Liver (tissue), 9 donors: ENCODE results near the gene NLGN4X. TPM values are rescaled to one million over a fixed set of nuclear protein-coding genes. Genes with fewer than 3 reads are reported as not detected.
A peak's percentile ranks its signal among the peaks of the same experiment; 100 is the strongest.

Source experiments
- DNase-seq: peaks from one replicate; pipeline ENCODE4 v3.0.0-alpha.2; 2017; ENCODE audit warnings: low spot score
- H3K27ac ChIP-seq, 2 donors: one replicate each; pipeline ENCODE4 v1.7.0; 2013; ENCODE audit warnings: inconsistent platforms in 2 of 2, low read length in 2 of 2, control low read depth in 1 of 2, low read depth in 1 of 2, mild to moderate bottlenecking in 1 of 2
- H3K27me3 ChIP-seq, 4 donors: one replicate each; pipeline versions ENCODE4 v1.6.1 to v1.7.0; 2013; ENCODE audit warnings: low read length in 3 of 4, inconsistent platforms in 1 of 4, mild to moderate bottlenecking in 1 of 4, moderate library complexity in 1 of 4; ENCODE audit not compliant: control insufficient read depth in 4 of 4, insufficient read depth in 4 of 4
- H3K36me3 ChIP-seq, 4 donors: one replicate each; pipeline versions ENCODE4 v1.6.1 to v1.7.0; 2013; ENCODE audit warnings: low read length in 3 of 4, mild to moderate bottlenecking in 3 of 4, low read depth in 1 of 4, moderate library complexity in 1 of 4; ENCODE audit not compliant: control insufficient read depth in 4 of 4, insufficient read depth in 3 of 4
- H3K4me1 ChIP-seq, 4 donors: one replicate each; pipeline versions ENCODE4 v1.6.1 to v1.7.0; 2013; ENCODE audit warnings: low read length in 3 of 4, mild to moderate bottlenecking in 3 of 4, moderate library complexity in 1 of 4; ENCODE audit not compliant: control insufficient read depth in 4 of 4, insufficient read depth in 4 of 4
- H3K4me3 ChIP-seq, 3 donors: one replicate each; pipeline versions ENCODE4 v1.6.1 to v1.7.0; 2013; ENCODE audit warnings: low read length in 3 of 3, control low read depth in 1 of 3, low read depth in 1 of 3, mild to moderate bottlenecking in 1 of 3
- H3K9ac ChIP-seq, 2 donors: one replicate each; pipeline ENCODE4 v1.7.0; 2013; ENCODE audit warnings: low read length in 2 of 2, mild to moderate bottlenecking in 2 of 2, moderate library complexity in 2 of 2, control low read depth in 1 of 2, low read depth in 1 of 2
- H3K9me3 ChIP-seq, 4 donors: one replicate each; pipeline versions ENCODE4 v1.6.1 to v1.7.0; 2013; ENCODE audit warnings: low read length in 3 of 4; ENCODE audit not compliant: control insufficient read depth in 4 of 4
- ATF3 ChIP-seq: IDR thresholded peaks from 2 replicates; pipeline ENCODE4 v1.6.1; 2016; ENCODE audit warnings: antibody characterized with exemption
- FOXA2 ChIP-seq: IDR thresholded peaks from 2 replicates; pipeline ENCODE4 v1.6.1; 2016; ENCODE audit warnings: antibody characterized with exemption
- HNF4A ChIP-seq, 2 donors: conservative IDR thresholded peaks; 2 replicates each; pipeline ENCODE4 v1.6.1; 2016; ENCODE audit warnings: antibody characterized with exemption in 2 of 2, mild to moderate bottlenecking in 2 of 2
- JUND ChIP-seq, 2 donors: IDR thresholded peaks; 2 replicates each; pipeline ENCODE4 v1.6.1; 2016; ENCODE audit warnings: antibody characterized with exemption in 2 of 2
- RAD21 ChIP-seq, 2 donors: IDR thresholded peaks; 2 replicates each; pipeline ENCODE4 v1.6.1; 2016; ENCODE audit warnings: antibody characterized with exemption in 2 of 2, mild to moderate bottlenecking in 2 of 2
- REST ChIP-seq: IDR thresholded peaks from 2 replicates; pipeline ENCODE4 v1.6.1; 2016; ENCODE audit warnings: antibody characterized with exemption, mild to moderate bottlenecking
- RXRA ChIP-seq, 2 donors: IDR thresholded peaks; 2 replicates each; pipeline ENCODE4 v1.6.1; 2017 to 2018; ENCODE audit warnings: antibody characterized with exemption in 2 of 2, mild to moderate bottlenecking in 1 of 2
- TAF1 ChIP-seq: conservative IDR thresholded peaks from 2 replicates; pipeline ENCODE4 v1.6.1; 2016; ENCODE audit warnings: antibody characterized with exemption, mild to moderate bottlenecking
- YY1 ChIP-seq: IDR thresholded peaks from 2 replicates; pipeline ENCODE4 v1.6.1; 2016; ENCODE audit warnings: antibody characterized with exemption, mild to moderate bottlenecking
- ZBTB33 ChIP-seq: IDR thresholded peaks from 2 replicates; pipeline ENCODE4 v1.6.1; 2016; ENCODE audit warnings: antibody characterized with exemption
- WGBS: extraction: QIAGEN DNeasy Blood & Tissue Kit; methylation state at CpG from one replicate; pipeline ENCODE4 v1.1.7; 2013; 5-methylcytosine and 5-hydroxymethylcytosine counted together
- polyA plus RNA-seq, 2 donors: library from polyadenylated mRNA; stranded (reverse) in 1 of 2; unstranded in 1 of 2; fragments of 200-250 nt in 1 of 2; fragments of >200 nt in 1 of 2; fragmentation: Nextera tagmentation in 1 of 2; extraction: Ambion mirVana in 1 of 2; gene quantifications; one replicate each; pipeline versions ENCODE4 v1.2.1 to v1.2.3, GENCODE V29; 2013 to 2015
- total RNA-seq, 2 donors: library from RNA; depleted of rRNA; stranded (reverse); fragments of >200 nt; gene quantifications; one replicate each; pipeline ENCODE4 v1.2.3, GENCODE V29; 2014
- TF ChIP-seq, protein P1 (sequence below): fragments of 150-350 bp; IDR thresholded peaks from 2 replicates; pipeline ENCODE4 v1.5.1; 2017; ENCODE audit warnings: improper control_type of control experiment, low read depth, low read length; ENCODE audit not compliant: missing input control
- TF ChIP-seq, protein P2 (sequence below): IDR thresholded peaks from 2 replicates; pipeline ENCODE4 v1.6.1; 2016; ENCODE audit warnings: antibody characterized with exemption
- donor health status: healthy.
- donor health status: healthy.
- donor health status: healthy.
- donor health status: healthy.
- donor health status: healthy.

Gene NLGN4X
- total and polyA plus RNA-seq, 4 donors, result 0.33 to 2.8 (median 0.93) TPM

- peaks cover 0 to 3% (median 0%) of the 10 kb centered on the region in 4 donors for H3K27me3 ChIP-seq
- no peaks in the 10 kb centered on the region for H3K9me3 ChIP-seq
- TF ChIP-seq, protein P1, sequence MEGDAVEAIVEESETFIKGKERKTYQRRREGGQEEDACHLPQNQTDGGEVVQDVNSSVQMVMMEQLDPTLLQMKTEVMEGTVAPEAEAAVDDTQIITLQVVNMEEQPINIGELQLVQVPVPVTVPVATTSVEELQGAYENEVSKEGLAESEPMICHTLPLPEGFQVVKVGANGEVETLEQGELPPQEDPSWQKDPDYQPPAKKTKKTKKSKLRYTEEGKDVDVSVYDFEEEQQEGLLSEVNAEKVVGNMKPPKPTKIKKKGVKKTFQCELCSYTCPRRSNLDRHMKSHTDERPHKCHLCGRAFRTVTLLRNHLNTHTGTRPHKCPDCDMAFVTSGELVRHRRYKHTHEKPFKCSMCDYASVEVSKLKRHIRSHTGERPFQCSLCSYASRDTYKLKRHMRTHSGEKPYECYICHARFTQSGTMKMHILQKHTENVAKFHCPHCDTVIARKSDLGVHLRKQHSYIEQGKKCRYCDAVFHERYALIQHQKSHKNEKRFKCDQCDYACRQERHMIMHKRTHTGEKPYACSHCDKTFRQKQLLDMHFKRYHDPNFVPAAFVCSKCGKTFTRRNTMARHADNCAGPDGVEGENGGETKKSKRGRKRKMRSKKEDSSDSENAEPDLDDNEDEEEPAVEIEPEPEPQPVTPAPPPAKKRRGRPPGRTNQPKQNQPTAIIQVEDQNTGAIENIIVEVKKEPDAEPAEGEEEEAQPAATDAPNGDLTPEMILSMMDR, result no peak
- TF ChIP-seq ATF3, result no peak
- no peak overlapping the region for H3K4me3 ChIP-seq
- H3K9ac ChIP-seq, result no peak overlapping the region
- no peak for DNase-seq
- H3K27ac ChIP-seq, result no peak overlapping the region
- H3K4me1 ChIP-seq, result no peaks in the 10 kb centered on the region
- WGBS, result 77% methylated on average over 5 of the region's 5 CpGs
- H3K36me3 ChIP-seq, result no peaks in the 10 kb centered on the region
Measured at GRCh38 chrX:5891378-5891777, 337.3 kb downstream of the NLGN4X start.

DNA sequence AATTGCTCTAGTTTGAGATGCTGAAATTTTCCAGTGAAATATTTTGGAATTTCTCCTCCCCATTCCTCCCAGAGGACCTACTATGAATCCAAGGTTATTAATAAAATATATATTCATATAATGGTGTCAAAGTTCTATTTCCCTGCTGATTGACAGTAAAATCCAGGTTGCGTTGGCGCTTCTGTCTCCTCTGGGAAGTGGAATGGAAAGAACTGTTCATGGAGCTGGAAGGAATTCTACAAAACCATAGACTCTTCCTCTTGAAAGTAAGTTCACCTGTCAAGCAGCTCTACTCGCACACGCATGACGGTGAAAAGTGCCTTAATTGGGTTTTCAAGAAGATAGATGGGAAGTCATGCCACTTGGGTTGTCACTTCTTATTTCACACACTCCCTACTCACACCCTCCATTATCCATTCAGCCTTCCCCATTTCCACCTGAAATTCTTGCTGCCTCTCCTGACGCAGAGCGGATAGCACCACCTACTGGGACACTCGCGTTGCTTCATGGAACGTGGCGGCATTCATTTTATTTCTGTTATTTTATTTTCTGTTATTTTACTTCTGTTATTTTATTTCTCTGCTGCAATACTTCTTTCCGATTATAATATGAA lies 351.6 kb downstream of the NLGN4X start:
- WGBS, result 32% methylated on average over 12 of the region's 12 CpGs
- H3K9me3 ChIP-seq, result no peaks in the 10 kb centered on the region

GRCh38 chrX:5870238-5870637 lies 358.4 kb downstream of the NLGN4X start:
- no peak overlapping the region for H3K4me3 ChIP-seq
- no peaks in the 10 kb centered on the region for H3K9me3 ChIP-seq
- no peaks in the 10 kb centered on the region for H3K36me3 ChIP-seq
- H3K9ac ChIP-seq, result no peak overlapping the region
- no peaks in the 10 kb centered on the region for H3K4me1 ChIP-seq
- DNase-seq, result no peak
- WGBS, result 31% methylated on average over 3 of the region's 3 CpGs
- H3K27me3 ChIP-seq, result no peaks in the 10 kb centered on the region
- H3K27ac ChIP-seq, result no peak overlapping the region
- TF ChIP-seq JUND (IDR thresholded peaks at IDR 0.05) (no peak), REST (no peak), TAF1 (no peak), RXRA (IDR thresholded peaks at IDR 0.05) (no peak), YY1 (no peak), RAD21 (IDR thresholded peaks at IDR 0.05) (no peak), HNF4A (conservative IDR thresholded peaks at IDR 0.05) (no peak), ZBTB33 (no peak)
- TF ChIP-seq, protein P1, result no peak
- TF ChIP-seq, protein P2, sequence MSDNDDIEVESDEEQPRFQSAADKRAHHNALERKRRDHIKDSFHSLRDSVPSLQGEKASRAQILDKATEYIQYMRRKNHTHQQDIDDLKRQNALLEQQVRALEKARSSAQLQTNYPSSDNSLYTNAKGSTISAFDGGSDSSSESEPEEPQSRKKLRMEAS, result no peak

More for the DNA sequence above, 351.6 kb downstream of the NLGN4X start:
- no peak for DNase-seq
- no peaks in the 10 kb centered on the region for H3K27me3 ChIP-seq
- TF ChIP-seq, protein P1, result peak; percentile 14
- TF ChIP-seq RAD21 (IDR thresholded peaks at IDR 0.05), result peak; percentile 62 to 75
- TF ChIP-seq FOXA2, result no peak
- H3K4me1 ChIP-seq, result no peaks in the 10 kb centered on the region
- no peaks in the 10 kb centered on the region for H3K36me3 ChIP-seq
- no peak overlapping the region for H3K27ac ChIP-seq
- no peak overlapping the region for H3K4me3 ChIP-seq
- H3K9ac ChIP-seq, result no peak overlapping the region
